ENCODE data around the gene GREB1. TPM values are rescaled to one million over a fixed set of nuclear protein-coding genes. Genes with fewer than 3 reads are reported as not detected.

The GREB1 gene
- total and polyA plus RNA-seq, 8 donors = 3.5 to 16.1 (median 5.9) TPM

GRCh38 chr2:11617527-11617926 is 83.7 kb downstream of the GREB1 start:
- no peaks in the 10 kb centered on the region for H3K4me1 ChIP-seq
- WGBS, 2 donors = 92 to 94% methylated on average over 14 of the region's 14 CpGs
- FAIRE-seq (no peak), ATAC-seq (no peak), DNase-seq (no peak)
- no peak overlapping the region for H3K4me3 ChIP-seq
- TF ChIP-seq CTCF (IDR thresholded peaks at IDR 0.05) = no peak
- H3K36me3 ChIP-seq = no peaks in the 10 kb centered on the region
- no peaks in the 10 kb centered on the region for H3K9me3 ChIP-seq
- no peaks in the 10 kb centered on the region for H3K27me3 ChIP-seq
- intact Hi-C loops (cut with DNase I) = no loop called here
- no peak overlapping the region for H3K27ac ChIP-seq

- WGBS, 2 donors = 93 to 97% methylated on average over 31 to 33 of the region's 33 CpGs
- DNase-seq = no peak
- H3K36me3 ChIP-seq = no peaks in the 10 kb centered on the region
- ATAC-seq = no peak
- H3K4me1 ChIP-seq = no peaks in the 10 kb centered on the region
- no peaks in the 10 kb centered on the region for H3K9me3 ChIP-seq
- intact Hi-C loops (cut with DNase I) = no loop called here
- H3K27ac ChIP-seq = no peak overlapping the region
- no peaks in the 10 kb centered on the region for H3K27me3 ChIP-seq
- no peak for TF ChIP-seq CTCF (IDR thresholded peaks at IDR 0.05)
- FAIRE-seq = no peak
- H3K4me3 ChIP-seq = no peak overlapping the region
Measured at GRCh38 chr2:11617984-11618707, 84.3 kb downstream of the GREB1 start.

- Histone ChIP-seq H3K4me1 (no peaks in the 10 kb centered on the region), H3K4me3 (no peak overlapping the region), H3K36me3 (no peaks in the 10 kb centered on the region), H3K27ac (no peak overlapping the region), H3K27me3 (no peaks in the 10 kb centered on the region), H3K9me3 (no peaks in the 10 kb centered on the region)
- no peak for FAIRE-seq
- no peak for TF ChIP-seq CTCF (IDR thresholded peaks at IDR 0.05)
- intact Hi-C loops (cut with DNase I) = no loop called here
- WGBS, 2 donors = 93 to 97% methylated on average over 18 to 20 of the region's 20 CpGs
- DNase-seq = no peak
- ATAC-seq = no peak
Measured at GRCh38 chr2:11618708-11619062, 84.8 kb downstream of the GREB1 start.

- FAIRE-seq (no peak), ATAC-seq (no peak), DNase-seq (no peak)
- Histone ChIP-seq H3K27ac (no peak overlapping the region), H3K27me3 (no peaks in the 10 kb centered on the region), H3K9me3 (no peaks in the 10 kb centered on the region), H3K4me3 (no peak overlapping the region), H3K36me3 (no peaks in the 10 kb centered on the region), H3K4me1 (no peaks in the 10 kb centered on the region)
- intact Hi-C loops (cut with DNase I) = no loop called here
- WGBS, 2 donors = 46 to 60% methylated on average over 2 of the region's 2 CpGs
- TF ChIP-seq CTCF (IDR thresholded peaks at IDR 0.05) = no peak
Measured at GRCh38 chr2:11621410-11621809, 87.6 kb downstream of the GREB1 start.

- no peak for TF ChIP-seq CTCF (IDR thresholded peaks at IDR 0.05)
- FAIRE-seq (no peak), ATAC-seq (no peak), DNase-seq (no peak)
- no peak overlapping the region for H3K4me3 ChIP-seq
- H3K27ac ChIP-seq = no peak overlapping the region
- no peaks in the 10 kb centered on the region for H3K27me3 ChIP-seq
- H3K9me3 ChIP-seq = no peaks in the 10 kb centered on the region
- intact Hi-C loops (cut with DNase I) = no loop called here
- 82 to 92% methylated on average over 1 of the region's 1 CpG for WGBS, 2 donors
- no peaks in the 10 kb centered on the region for H3K36me3 ChIP-seq
- H3K4me1 ChIP-seq = no peaks in the 10 kb centered on the region
Measured at GRCh38 chr2:11622611-11623010, 88.8 kb downstream of the GREB1 start.
